SJCRH30 (cell line): ENCODE measurements around the gene GAGE10. TPM values are rescaled to one million over a fixed set of nuclear protein-coding genes. Genes with fewer than 3 reads are reported as not detected.
"Not testable (repeated sequence)": the region's sequence is repeated elsewhere in the genome, so short reads cannot be mapped to it uniquely, and the experiment has no call there.

ENCODE experiments used
- DNase-seq, 2 experiments: peaks; one replicate each; pipeline ENCODE4 v3.0.0-alpha.2; 2015 to 2020
- H3K27ac ChIP-seq: fragments of 250-450 bp; sonication (Bioruptor Pico); 2 replicates; pipeline ENCODE4 v1.5.1; 2020; ENCODE audit warnings: mild to moderate bottlenecking, moderate library complexity
- H3K27me3 ChIP-seq: fragments of 250-450 bp; sonication (Bioruptor Pico); 2 replicates; pipeline ENCODE4 v1.5.1; 2020; ENCODE audit warnings: mild to moderate bottlenecking, moderate library complexity
- H3K36me3 ChIP-seq: fragments of 250-450 bp; sonication (Bioruptor Pico); 2 replicates; pipeline ENCODE4 v1.5.1; 2020; ENCODE audit warnings: mild to moderate bottlenecking, moderate library complexity
- H3K4me1 ChIP-seq: fragments of 250-450 bp; sonication (Bioruptor Pico); 2 replicates; pipeline ENCODE4 v1.5.1; 2020; ENCODE audit warnings: mild to moderate bottlenecking, moderate library complexity
- H3K4me3 ChIP-seq: fragments of 250-450 bp; sonication (Bioruptor Pico); 2 replicates; pipeline ENCODE4 v1.5.1; 2020; ENCODE audit warnings: mild to moderate bottlenecking, moderate library complexity
- H3K9me3 ChIP-seq: fragments of 250-450 bp; sonication (Bioruptor Pico); replicated peaks from 2 replicates; pipeline ENCODE4 v1.5.1; 2020; ENCODE audit warnings: mild to moderate bottlenecking, moderate library complexity
- total RNA-seq: library from RNA; depleted of rRNA; stranded (reverse); fragments of >200 nt; shearing (Covaris generic); gene quantifications from 2 replicates; pipeline ENCODE4 v1.2.3, GENCODE V29; 2014

Gene GAGE10
- total RNA-seq, 1 experiment from 2014 or later: not detected

GRCh38 chrX:49291615-49292337, 11.7 kb upstream of the GAGE10 start:
- H3K4me1 ChIP-seq: no peaks in the 10 kb centered on the region
- H3K27me3 ChIP-seq: no peaks in the 10 kb centered on the region
- peak; percentile 42 to 60 for DNase-seq
- H3K9me3 ChIP-seq: no peaks in the 10 kb centered on the region
- H3K36me3 ChIP-seq: no peaks in the 10 kb centered on the region
- no peak overlapping the region for H3K27ac ChIP-seq
- no peak overlapping the region for H3K4me3 ChIP-seq

DNA sequence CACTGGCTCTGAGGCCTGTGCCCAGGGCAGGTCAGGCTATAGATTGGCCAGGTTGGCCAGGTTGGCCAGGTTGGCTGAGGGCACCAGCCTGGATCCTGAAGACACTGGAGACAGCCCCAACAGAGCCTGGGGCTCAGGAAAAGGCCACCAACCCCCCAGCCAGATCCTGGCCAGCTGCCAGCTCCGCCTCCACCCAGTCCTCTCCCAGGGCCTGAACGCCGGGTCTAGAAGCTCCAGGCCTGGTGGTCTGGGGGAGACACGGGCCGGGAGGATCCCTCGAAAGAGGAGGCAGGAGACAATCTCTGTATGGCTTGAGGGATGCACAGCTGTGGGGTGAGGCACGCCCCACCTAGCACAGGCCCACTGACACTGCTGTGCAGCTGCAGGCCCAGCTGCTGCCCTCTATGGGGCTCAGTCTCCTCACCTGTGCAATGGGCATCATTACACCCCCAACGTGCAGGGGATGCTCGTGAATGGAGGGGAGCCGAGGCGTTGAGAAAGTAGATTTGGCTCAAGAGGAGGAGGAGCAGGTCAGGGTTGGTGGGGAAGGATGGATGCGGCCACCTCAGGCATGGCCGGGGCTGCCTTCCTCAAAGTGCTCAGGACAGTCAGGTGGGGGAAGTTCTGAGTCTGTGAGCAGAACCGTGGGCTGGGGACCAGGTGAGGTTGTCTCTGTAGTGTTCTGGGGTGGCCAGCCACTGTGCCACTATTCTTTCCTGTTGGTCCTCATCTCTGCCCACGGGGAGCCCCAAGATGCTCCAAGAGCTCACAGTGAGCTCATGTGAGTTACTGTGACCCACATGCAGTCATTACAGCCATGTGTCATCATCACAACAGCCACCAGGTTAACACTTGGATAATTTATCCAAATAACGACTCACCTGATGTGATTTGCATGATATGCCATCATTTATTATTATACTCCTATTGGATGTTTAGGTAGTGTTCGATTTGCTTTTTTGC, 10.8 kb upstream of the GAGE10 start:
- DNase-seq: no peak
- no peaks in the 10 kb centered on the region for H3K27me3 ChIP-seq
- H3K27ac ChIP-seq: no peak overlapping the region
- no peaks in the 10 kb centered on the region for H3K9me3 ChIP-seq
- no peak overlapping the region for H3K4me3 ChIP-seq
- H3K36me3 ChIP-seq: no peaks in the 10 kb centered on the region
- H3K4me1 ChIP-seq: no peaks in the 10 kb centered on the region

- not testable (repeated sequence) for H3K4me1 ChIP-seq, H3K36me3 ChIP-seq, DNase-seq, H3K27me3 ChIP-seq, H3K27ac ChIP-seq, H3K4me3 ChIP-seq, H3K9me3 ChIP-seq
Observed at GRCh38 chrX:49299293-49299692, 4.2 kb upstream of the GAGE10 start.

- no peaks in the 10 kb centered on the region for H3K27me3 ChIP-seq
- H3K4me1 ChIP-seq: no peaks in the 10 kb centered on the region
- no peak overlapping the region for H3K4me3 ChIP-seq
- no peaks in the 10 kb centered on the region for H3K9me3 ChIP-seq
- no peaks in the 10 kb centered on the region for H3K36me3 ChIP-seq
- no peak for DNase-seq
- H3K27ac ChIP-seq: no peak overlapping the region
Observed at GRCh38 chrX:49300703-49301102, 2.7 kb upstream of the GAGE10 start.

DNA sequence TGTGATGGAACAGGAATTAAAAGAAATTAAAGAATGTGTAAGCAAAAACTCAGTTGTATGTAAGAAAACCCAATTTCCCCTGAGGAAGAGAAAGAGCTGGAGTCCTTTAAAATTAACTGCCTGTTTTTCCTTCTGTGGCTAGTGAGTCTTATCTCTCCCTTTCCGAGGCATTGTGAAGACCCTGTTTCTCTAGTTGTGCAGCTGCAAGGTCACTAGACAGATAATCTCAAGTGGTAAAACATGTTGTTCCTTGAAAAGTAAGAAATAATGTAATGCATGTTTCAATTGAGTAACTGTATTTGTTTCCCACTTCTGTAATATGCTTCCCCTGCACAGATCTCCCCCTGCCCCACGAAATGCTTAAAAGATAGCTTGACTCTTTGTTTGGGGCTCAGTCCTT, 4.3 kb downstream of the GAGE10 start:
- DNase-seq, H3K4me3 ChIP-seq, H3K27me3 ChIP-seq, H3K36me3 ChIP-seq, H3K9me3 ChIP-seq, H3K27ac ChIP-seq, H3K4me1 ChIP-seq: not testable (repeated sequence)

GRCh38 chrX:49308604-49309269, 5.3 kb downstream of the GAGE10 start:
- no peak overlapping the region for H3K4me3 ChIP-seq
- H3K4me1 ChIP-seq: no peaks in the 10 kb centered on the region
- no peak for DNase-seq
- H3K27me3 ChIP-seq: no peaks in the 10 kb centered on the region
- H3K36me3 ChIP-seq: no peaks in the 10 kb centered on the region
- no peak overlapping the region for H3K27ac ChIP-seq
- H3K9me3 ChIP-seq: no peaks in the 10 kb centered on the region

DNA sequence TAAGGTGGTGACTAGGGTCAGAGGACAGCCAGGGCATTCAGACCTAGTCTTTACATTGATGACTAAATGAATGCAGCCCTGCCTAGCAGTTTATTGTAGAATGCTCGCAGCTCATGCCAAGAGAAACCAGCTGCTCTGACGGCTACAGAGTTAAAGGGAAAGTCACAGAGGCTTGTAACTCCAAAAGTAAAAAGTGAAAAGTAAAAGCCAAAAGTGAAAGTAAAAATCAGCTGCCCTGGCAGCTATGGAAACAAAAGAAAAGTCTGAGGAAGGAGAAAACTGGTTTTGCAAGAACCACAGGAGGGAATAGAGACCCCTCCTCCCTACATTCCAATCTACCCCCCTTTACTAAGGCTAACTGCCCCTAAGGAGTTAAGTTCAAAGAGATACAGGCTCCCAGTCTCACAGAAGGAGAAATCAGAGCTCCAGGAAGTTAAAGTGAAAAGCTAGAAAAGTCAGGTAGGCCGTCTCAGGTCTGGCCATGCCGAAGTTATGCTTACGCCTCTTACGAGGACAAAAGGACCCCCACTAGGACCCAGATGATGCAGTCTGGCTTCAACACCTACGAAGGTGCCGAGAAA, 6.0 kb downstream of the GAGE10 start:
- no peak overlapping the region for H3K27ac ChIP-seq
- H3K36me3 ChIP-seq: no peaks in the 10 kb centered on the region
- H3K4me3 ChIP-seq: peak overlapping the region; percentile 10; the same call in 1 of the 2 replicates
- no peak for DNase-seq
- no peaks in the 10 kb centered on the region for H3K9me3 ChIP-seq
- H3K4me1 ChIP-seq: no peaks in the 10 kb centered on the region
- H3K27me3 ChIP-seq: no peaks in the 10 kb centered on the region

DNA sequence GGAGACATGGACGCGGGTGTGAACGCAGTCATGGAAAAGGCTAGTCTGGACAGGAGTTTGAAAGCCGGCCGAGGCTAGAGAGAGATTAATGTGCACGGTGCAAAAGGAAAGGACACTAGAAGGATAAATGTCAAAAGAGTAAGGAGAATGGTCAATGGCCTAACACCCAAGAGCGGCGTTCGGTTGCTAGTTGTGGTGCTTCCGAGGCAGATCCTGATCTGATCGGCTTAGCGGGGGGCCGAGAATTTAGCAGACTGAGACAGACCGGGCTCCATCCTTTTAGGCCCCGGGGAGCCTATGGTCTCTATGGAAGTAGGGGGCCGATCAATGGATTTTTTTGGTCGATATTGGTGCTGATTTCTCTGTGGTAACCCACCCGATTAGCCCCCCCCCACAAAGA, 6.9 kb downstream of the GAGE10 start:
- no peak for DNase-seq
- H3K27me3 ChIP-seq: no peaks in the 10 kb centered on the region
- H3K4me1 ChIP-seq: no peaks in the 10 kb centered on the region
- no peaks in the 10 kb centered on the region for H3K36me3 ChIP-seq
- H3K9me3 ChIP-seq: no peaks in the 10 kb centered on the region
- no peak overlapping the region for H3K27ac ChIP-seq
- H3K4me3 ChIP-seq: no peak overlapping the region

GRCh38 chrX:49312176-49312575, 8.7 kb downstream of the GAGE10 start:
- Histone ChIP-seq H3K27me3 (no peaks in the 10 kb centered on the region), H3K4me3 (no peak overlapping the region), H3K4me1 (no peaks in the 10 kb centered on the region), H3K36me3 (no peaks in the 10 kb centered on the region), H3K9me3 (no peaks in the 10 kb centered on the region), H3K27ac (no peak overlapping the region)
- DNase-seq: no peak

DNA sequence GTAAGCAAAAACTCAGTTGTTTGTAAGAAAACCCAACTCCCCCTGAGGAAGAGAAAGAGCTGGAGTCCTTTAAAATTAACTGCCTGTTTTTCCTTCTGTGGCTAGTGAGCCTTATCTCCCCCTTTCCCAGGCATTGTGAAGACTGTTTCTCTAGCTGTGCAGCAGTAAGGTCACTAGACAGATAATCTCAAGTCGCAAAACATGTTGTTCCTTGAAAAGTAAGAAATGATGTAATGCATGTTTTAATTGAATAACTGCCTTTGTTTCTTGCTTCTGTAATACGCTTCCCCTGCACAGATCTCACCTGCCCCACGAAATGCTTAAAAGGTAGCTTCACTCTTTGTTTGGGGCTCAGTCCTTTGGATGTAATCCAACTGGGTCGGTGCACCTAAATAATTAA, 12.6 kb downstream of the GAGE10 start:
- DNase-seq: no peak
- Histone ChIP-seq H3K4me1 (no peaks in the 10 kb centered on the region), H3K9me3 (no peaks in the 10 kb centered on the region), H3K27me3 (no peaks in the 10 kb centered on the region), H3K36me3 (no peaks in the 10 kb centered on the region), H3K27ac (no peak overlapping the region), H3K4me3 (no peak overlapping the region)

- H3K4me1 ChIP-seq, H3K36me3 ChIP-seq, DNase-seq, H3K4me3 ChIP-seq, H3K27me3 ChIP-seq, H3K9me3 ChIP-seq, H3K27ac ChIP-seq: not testable (repeated sequence)
Observed at GRCh38 chrX:49321737-49322136, 18.3 kb downstream of the GAGE10 start, which contains the start of gene GAGE12J. Gene GAGE12J, plus strand, starts transcription at chrX:49322037. Its CDS starts 1,157 bp downstream, at chrX:49323194.

GRCh38 chrX:49322266-49322665, 18.8 kb downstream of the GAGE10 start:
- not testable (repeated sequence) for H3K27me3 ChIP-seq, H3K4me1 ChIP-seq, H3K27ac ChIP-seq, H3K9me3 ChIP-seq, DNase-seq, H3K36me3 ChIP-seq, H3K4me3 ChIP-seq

DNA sequence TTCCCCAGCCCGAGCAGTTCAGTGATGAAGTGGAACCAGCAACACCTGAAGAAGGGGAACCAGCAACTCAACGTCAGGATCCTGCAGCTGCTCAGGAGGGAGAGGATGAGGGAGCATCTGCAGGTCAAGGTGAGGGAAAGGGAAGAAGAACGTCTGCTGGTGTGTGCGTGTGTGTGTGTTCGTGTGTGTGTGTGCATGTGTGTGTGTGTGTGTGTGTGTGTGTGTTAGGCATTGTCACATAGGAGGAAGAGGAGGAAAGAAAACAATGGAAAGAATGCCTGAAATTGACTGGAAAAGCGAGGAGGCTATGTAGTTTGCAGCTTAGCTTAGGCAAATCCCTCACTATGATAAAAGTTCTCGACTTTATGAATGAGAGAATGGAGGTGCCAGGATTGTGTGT, 20.3 kb downstream of the GAGE10 start:
- not testable (repeated sequence) for H3K27me3 ChIP-seq, H3K36me3 ChIP-seq, H3K9me3 ChIP-seq, H3K27ac ChIP-seq, DNase-seq, H3K4me1 ChIP-seq, H3K4me3 ChIP-seq

- H3K9me3 ChIP-seq, H3K36me3 ChIP-seq, H3K4me1 ChIP-seq, DNase-seq, H3K27me3 ChIP-seq, H3K4me3 ChIP-seq, H3K27ac ChIP-seq: not testable (repeated sequence)
Observed at GRCh38 chrX:49330421-49330820, 27.0 kb downstream of the GAGE10 start.

- H3K27me3 ChIP-seq, H3K4me1 ChIP-seq: not testable (repeated sequence)
Observed at GRCh38 chrX:49331282-49331681, 27.8 kb downstream of the GAGE10 start, which contains the start of gene GAGE13. Gene GAGE13, plus strand, starts transcription at chrX:49331582. Its CDS starts 1,156 bp downstream, at chrX:49332738.

More at GRCh38 chrX:49331282-49331681, 27.8 kb downstream of the GAGE10 start, which contains the start of gene GAGE13:
- not testable (repeated sequence) for H3K36me3 ChIP-seq, DNase-seq, H3K27ac ChIP-seq, H3K9me3 ChIP-seq, H3K4me3 ChIP-seq
